HG03139 (cell line): ENCODE data around the gene ESR2.

Experiments used
- ATAC-seq: cut with Tn5 transposase; IDR thresholded peaks from one replicate; pipeline ENCODE4 v1.9.1; 2021; ENCODE audit not compliant: unreplicated experiment

ESR2 gene

DNA sequence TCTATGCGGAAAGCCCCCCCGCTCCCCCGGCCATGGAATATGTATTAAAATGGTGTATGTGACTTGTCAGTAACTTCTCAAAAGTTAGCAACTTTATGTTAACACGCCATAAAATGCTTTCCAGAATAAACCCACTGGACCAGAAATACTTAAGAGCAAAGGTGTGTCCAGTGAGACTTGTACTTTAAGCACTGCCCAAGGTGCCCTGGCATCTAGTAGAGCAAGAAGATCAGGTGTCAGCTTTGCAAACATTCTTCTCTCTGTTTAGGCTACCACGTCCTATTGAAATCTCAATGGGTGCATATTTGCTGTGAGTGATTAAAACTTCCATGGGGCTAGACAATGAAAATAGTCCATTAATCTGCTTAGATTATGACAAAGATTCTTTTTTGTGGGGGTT is 201.2 kb downstream of the ESR2 start:
- ATAC-seq, result no peak

GRCh38 chr14:64092338-64092737 is 201.8 kb downstream of the ESR2 start:
- ATAC-seq, result no peak

DNA sequence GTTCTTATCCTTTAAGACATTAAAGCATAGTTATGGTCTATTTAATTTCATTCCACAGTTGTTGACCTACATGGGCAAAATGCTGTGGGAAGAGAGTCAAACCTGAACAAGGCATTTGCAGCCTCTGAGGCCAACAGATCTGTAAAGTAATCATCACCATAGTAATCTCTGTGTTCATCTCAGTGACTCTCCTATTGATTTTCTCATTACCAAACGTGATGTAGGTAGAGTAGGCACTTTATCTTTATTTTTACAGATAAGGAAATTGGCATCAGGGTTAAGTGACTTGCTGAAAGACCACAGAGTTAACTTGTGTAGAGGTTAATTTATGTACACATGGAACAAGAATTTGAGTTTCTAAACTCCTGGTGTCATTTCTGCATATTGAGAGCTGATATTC is 203.0 kb downstream of the ESR2 start:
- ATAC-seq, result no peak

- ATAC-seq, result no peak
Observed at GRCh38 chr14:64089920-64090319, 204.3 kb downstream of the ESR2 start.

DNA sequence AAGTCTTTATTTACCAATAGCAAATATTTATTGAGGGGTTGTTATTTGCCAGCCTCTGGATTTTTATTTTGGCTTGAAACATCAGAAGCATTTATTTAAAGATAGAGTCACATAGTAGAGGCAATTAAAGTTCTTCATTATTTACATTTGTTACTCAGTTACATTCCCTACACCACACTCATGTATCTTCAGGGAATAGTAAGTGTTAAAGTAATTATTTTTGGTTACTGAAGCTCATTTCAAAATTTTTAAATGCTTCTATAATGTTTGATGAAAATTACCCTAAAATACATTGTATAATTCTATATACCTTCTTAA is 205.6 kb downstream of the ESR2 start:
- no peak for ATAC-seq

DNA sequence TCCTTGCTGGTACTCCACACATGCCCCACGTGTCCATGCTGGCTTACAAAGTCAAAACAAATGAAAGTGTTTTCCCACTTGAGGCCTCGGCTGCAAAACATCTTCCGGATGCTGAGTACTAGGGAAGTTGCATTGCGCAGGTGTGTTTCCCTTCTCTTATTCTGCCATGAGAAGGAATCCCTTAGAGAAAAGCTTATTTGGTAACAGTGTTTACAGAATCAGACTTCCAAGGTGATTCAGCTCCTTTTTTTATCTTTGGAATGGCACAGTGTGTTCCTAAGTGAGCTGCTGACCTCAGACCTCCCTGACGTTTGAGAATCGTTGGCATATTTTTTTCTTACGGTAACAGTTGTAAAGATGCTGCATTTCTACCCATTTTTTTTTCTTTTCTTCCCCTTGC is 211.3 kb downstream of the ESR2 start:
- ATAC-seq, result no peak

DNA sequence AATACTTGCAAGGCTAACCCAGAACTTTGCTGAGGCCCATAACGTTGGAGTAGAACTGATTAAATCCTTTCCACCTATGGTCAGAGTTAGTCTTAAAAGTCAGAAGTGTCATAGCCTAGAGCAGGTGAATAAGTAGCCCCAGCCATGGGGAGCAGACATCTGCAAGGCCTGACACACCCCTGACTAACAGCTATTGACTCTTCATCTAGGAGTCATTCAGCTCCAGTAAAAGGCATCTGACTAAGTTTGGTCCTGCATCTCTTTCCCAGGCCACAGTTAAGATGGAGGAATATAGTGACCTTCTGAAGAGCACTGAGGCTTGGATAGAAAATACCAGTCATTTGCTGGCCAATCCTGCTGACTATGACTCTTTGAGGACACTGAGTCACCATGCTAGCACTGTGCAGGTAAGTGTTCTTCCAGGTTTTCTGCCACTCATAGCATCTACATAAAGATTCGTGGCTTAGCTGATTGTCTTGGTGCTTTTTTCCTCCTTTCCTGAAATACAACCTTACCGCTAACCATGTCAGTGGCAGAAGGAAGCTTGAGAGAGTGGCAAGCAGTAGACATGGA is 212.9 kb downstream of the ESR2 start:
- no peak for ATAC-seq

- ATAC-seq, result no peak
Observed at GRCh38 chr14:64080452-64080851, 213.7 kb downstream of the ESR2 start.

GRCh38 chr14:64075613-64076005 is 218.6 kb downstream of the ESR2 start:
- ATAC-seq, result no peak

DNA sequence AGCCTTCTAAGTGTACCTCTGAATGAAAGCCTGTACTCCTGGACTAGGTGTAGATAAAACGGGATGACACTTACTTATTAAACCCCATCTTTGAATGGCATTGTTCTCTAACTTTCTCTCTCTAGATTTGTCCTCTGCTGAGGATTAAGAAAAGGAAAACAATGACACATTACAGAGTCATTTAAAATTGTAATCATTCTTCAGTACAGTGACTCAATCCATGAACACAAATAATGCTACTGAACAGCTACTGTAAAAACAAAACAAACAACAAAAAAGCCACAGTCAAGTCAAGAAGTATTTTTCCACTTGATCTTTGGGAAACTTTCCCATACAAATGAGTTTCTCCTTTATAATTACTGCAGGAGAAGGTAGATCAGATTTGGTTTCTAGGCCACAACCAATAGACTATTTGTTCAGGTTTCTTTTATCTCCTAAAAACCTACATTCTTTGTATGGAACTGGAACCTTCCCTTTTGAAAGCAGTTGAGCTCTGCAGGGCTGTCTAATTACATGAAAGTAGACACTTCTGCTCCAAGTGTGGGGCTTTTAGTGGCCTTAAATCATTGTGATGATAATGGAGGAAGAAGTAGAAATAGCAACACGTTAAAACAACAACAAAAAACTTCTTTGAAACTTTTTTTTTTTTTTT is 219.1 kb downstream of the ESR2 start:
- no peak for ATAC-seq

DNA sequence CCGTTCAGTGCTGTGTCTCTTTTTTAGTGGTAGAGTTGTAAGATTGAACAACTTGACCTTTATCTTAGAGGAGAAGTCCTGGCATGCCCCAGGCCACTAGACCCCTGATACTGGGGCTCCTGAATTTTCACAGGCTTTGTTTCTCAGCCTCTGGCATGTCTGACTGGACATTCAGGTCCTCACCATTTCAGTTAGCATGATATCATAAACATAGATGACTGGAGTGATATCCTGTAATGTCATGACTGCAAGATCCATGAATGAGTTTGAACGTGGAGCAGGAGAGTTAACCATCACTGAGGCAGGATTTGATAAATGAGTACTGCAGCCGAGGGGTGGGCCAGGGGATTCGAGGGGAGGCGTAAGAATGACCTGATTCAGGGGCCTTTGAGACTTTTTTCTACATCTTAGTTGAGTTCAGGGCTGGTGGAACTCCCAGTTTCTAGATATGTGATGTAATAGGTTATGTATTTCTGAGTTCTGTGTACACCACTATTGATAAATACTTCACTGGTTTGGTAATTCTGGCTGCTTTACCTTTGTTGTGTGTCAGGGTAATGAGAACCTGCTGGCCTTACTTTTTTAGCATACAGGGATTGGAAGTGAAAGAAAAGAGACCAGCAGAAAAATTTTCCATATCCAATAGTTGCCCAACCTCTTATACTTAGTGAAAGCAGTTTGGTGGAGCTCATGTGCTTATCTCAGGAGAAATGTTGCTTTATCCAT is 224.4 kb downstream of the ESR2 start:
- ATAC-seq, result no peak

GRCh38 chr14:64064447-64064846 is 229.7 kb downstream of the ESR2 start:
- no peak for ATAC-seq

DNA sequence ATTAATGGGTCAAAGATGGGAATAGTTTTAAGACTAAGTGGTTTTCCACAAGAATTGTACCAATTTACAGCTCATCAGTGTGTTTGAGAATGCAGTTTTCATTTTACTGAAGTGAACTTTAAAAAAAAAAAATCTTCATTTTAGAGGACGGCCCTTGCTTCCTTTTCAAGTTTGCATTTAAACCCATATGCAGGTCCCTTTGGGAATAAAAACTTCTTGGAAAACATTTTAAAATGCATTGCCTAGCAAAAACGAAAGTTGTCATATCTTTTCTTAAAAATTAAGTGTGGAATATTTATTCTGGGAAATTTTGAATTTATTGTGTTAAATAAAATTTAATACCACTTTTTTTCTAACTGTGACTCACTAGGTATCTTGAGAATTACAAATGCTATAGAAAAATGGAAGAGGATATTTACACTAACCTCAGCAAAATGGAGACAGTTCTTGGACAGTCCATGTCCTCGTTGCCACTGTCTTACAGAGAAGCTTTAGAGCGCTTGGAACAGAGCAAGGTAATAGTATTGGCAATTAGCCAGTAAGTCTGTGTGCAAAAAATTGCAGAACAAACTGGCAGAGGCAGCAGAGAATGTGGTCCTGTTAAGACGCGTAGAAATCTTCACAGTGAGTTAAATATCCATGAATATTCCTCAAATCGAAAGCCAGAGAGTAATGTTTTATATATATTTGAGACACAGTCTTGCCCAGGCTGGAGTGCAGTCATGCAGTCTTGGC is 231.6 kb downstream of the ESR2 start:
- no peak for ATAC-seq

DNA sequence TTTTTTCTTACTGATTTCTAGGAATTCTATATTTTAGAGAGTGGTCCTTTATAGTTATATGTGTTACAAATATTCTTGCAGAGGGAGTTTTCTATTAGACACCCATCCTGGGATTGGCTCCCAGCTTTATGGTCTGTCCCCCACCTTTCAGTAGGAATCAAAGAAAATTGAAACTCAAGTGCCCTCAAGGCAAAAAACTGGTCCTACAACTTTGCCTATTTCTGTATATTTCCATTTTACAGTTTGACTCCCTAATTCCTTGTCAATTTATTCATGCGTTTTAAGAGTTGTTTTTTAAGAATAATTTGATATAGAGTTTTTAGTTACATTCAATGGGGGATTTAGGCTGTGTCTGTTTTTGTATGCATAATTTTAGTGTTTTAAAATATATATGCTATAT is 232.5 kb downstream of the ESR2 start:
- ATAC-seq, result no peak

- ATAC-seq, result no peak
Observed at GRCh38 chr14:64061115-64061514, 233.1 kb downstream of the ESR2 start.

GRCh38 chr14:64060648-64061096 is 233.5 kb downstream of the ESR2 start:
- ATAC-seq, result no peak

GRCh38 chr14:64060199-64060545 is 234.0 kb downstream of the ESR2 start:
- no peak for ATAC-seq

- no peak for ATAC-seq
Observed at GRCh38 chr14:64059454-64060198, 234.5 kb downstream of the ESR2 start.

DNA sequence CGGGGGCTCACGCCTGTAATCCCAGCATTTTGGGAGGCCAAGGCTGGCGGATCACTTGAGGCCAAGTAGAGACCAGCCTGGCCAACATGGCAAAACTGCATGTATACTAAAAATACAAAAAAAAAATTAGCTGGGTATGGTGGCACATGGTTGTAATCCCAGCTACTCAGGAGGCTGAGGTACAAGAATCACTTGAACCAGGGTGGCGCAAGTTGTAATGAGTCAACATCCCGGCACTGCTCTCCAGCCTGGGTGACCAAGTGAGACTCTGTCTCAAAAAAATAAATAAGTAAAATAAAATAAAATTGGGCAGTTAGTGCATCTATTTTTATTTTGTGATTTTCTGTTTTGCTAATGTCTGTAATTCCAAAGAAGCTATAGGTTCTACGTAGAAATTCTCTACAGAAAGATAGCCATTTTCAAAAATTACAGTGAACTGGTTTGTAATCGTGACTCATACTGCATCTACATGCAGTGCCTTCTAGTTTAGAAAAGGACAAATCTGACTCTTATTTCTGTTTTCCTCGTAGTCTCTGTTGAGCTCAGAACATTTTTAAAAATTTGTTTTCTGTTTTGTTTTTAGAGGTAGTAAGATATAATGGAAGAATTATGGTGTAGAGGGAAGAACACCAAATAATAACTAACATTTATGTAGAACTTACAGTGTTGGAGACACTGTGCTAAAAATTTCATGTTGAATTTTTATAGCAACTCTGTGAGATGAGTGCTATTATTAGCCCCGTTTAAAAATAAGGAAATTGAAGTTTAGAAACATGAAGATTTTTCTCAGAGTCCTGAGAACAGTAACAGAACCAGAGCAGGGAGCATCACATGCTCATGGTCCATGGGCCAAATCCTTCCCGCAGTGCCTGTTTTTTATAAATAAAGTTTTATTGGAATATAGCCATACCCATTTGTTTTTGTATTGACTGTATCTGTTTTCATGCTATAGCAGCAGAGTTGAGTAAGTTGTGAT is 240.2 kb downstream of the ESR2 start:
- no peak for ATAC-seq
